ENCODE data around the gene SMIM44. TPM values are rescaled to one million over a fixed set of nuclear protein-coding genes. Genes with fewer than 3 reads are reported as not detected.
"Not testable (repeated sequence)": the region's sequence is repeated elsewhere in the genome, so short reads cannot be mapped to it uniquely, and the experiment has no call there.

The SMIM44 gene
- total RNA-seq, 2 donors from 2014 or later = not detected

- Histone ChIP-seq H3K4me1 (ENCODE audit: control insufficient read depth, insufficient read depth, low read length) (no peaks in the 10 kb centered on the region), H3K9me3 (ENCODE audit: control insufficient read depth, low read length) (no peaks in the 10 kb centered on the region), H3K27ac (ENCODE audit: low read depth, low read length) (no peak overlapping the region), H3K27me3 (ENCODE audit: control insufficient read depth, insufficient read depth, low read length, poor library complexity, severe bottlenecking) (no peaks in the 10 kb centered on the region), H3K36me3 (ENCODE audit: control insufficient read depth, insufficient read depth, low read length) (peaks cover 35% of the 10 kb centered on the region), H3K4me3 (ENCODE audit: low read length) (no peak overlapping the region), H3K9ac (ENCODE audit: extremely low read depth, low read length, poor library complexity, severe bottlenecking) (no peak overlapping the region)
- Mint-ChIP-seq H3K4me3 (no peak overlapping the region), H3K27me3 (ENCODE audit: insufficient read depth) (no peaks in the 10 kb centered on the region), H3K36me3 (ENCODE audit: low read depth) (peaks cover 40% of the 10 kb centered on the region), H3K4me1 (no peaks in the 10 kb centered on the region), H3K9me3 (no peaks in the 10 kb centered on the region), H3K27ac (no peak overlapping the region)
- 94 to 100% methylated on average over 16 to 29 of the region's 29 CpGs for WGBS, 2 experiments (ENCODE audit: insufficient coverage in 1 of 2, insufficient read length in 1 of 2)
- DNase-seq = no peak
- TF ChIP-seq CTCF (conservative IDR thresholded peaks at IDR 0.05) = no peak
Observed at GRCh38 chr19:3531716-3532115, 48.5 kb upstream of the SMIM44 start.

- Mint-ChIP-seq H3K36me3 (ENCODE audit: low read depth) (peaks cover 34% of the 10 kb centered on the region), H3K27me3 (ENCODE audit: insufficient read depth) (no peaks in the 10 kb centered on the region), H3K4me3 (no peak overlapping the region), H3K27ac (no peak overlapping the region), H3K9me3 (no peaks in the 10 kb centered on the region), H3K4me1 (no peaks in the 10 kb centered on the region)
- Histone ChIP-seq H3K4me3 (ENCODE audit: low read length) (no peak overlapping the region), H3K27ac (ENCODE audit: low read depth, low read length) (no peak overlapping the region), H3K36me3 (ENCODE audit: control insufficient read depth, insufficient read depth, low read length) (peaks cover 27% of the 10 kb centered on the region), H3K9ac (ENCODE audit: extremely low read depth, low read length, poor library complexity, severe bottlenecking) (no peak overlapping the region), H3K4me1 (ENCODE audit: control insufficient read depth, insufficient read depth, low read length) (no peaks in the 10 kb centered on the region), H3K9me3 (ENCODE audit: control insufficient read depth, low read length) (no peaks in the 10 kb centered on the region), H3K27me3 (ENCODE audit: control insufficient read depth, insufficient read depth, low read length, poor library complexity, severe bottlenecking) (no peaks in the 10 kb centered on the region)
- 97% methylated on average over 12 of the region's 12 CpGs for WGBS, 2 experiments (ENCODE audit: insufficient coverage in 1 of 2, insufficient read length in 1 of 2)
- TF ChIP-seq CTCF (conservative IDR thresholded peaks at IDR 0.05) = no peak
- DNase-seq = no peak
Observed at GRCh38 chr19:3530389-3530788, 47.1 kb upstream of the SMIM44 start.

- peaks cover 28% of the 10 kb centered on the region for H3K36me3 ChIP-seq (ENCODE audit: control insufficient read depth, insufficient read depth, low read length)
- peaks cover 30% of the 10 kb centered on the region for H3K36me3 Mint-ChIP-seq (ENCODE audit: low read depth)
- H3K4me1 ChIP-seq (ENCODE audit: control insufficient read depth, insufficient read depth, low read length); DNase-seq; H3K9me3 ChIP-seq (ENCODE audit: control insufficient read depth, low read length); H3K4me1 Mint-ChIP-seq; H3K27ac Mint-ChIP-seq; H3K4me3 ChIP-seq (ENCODE audit: low read length); H3K27ac ChIP-seq (ENCODE audit: low read depth, low read length); H3K27me3 Mint-ChIP-seq (ENCODE audit: insufficient read depth); H3K4me3 Mint-ChIP-seq; H3K27me3 ChIP-seq (ENCODE audit: control insufficient read depth, insufficient read depth, low read length, poor library complexity, severe bottlenecking); H3K9me3 Mint-ChIP-seq; H3K9ac ChIP-seq (ENCODE audit: extremely low read depth, low read length, poor library complexity, severe bottlenecking): not testable (repeated sequence)
- WGBS, 2 experiments (ENCODE audit: insufficient coverage in 1 of 2, insufficient read length in 1 of 2) = 96 to 100% methylated on average over 4 to 6 of the region's 7 CpGs
Observed at GRCh38 chr19:3529299-3529698, 46.1 kb upstream of the SMIM44 start.

- Histone ChIP-seq H3K9me3 (ENCODE audit: control insufficient read depth, low read length) (no peaks in the 10 kb centered on the region), H3K27me3 (ENCODE audit: control insufficient read depth, insufficient read depth, low read length, poor library complexity, severe bottlenecking) (no peaks in the 10 kb centered on the region), H3K4me3 (ENCODE audit: low read length) (no peak overlapping the region), H3K4me1 (ENCODE audit: control insufficient read depth, insufficient read depth, low read length) (no peaks in the 10 kb centered on the region), H3K9ac (ENCODE audit: extremely low read depth, low read length, poor library complexity, severe bottlenecking) (no peak overlapping the region), H3K27ac (ENCODE audit: low read depth, low read length) (no peak overlapping the region), H3K36me3 (ENCODE audit: control insufficient read depth, insufficient read depth, low read length) (peaks cover 30% of the 10 kb centered on the region)
- no peak for TF ChIP-seq CTCF (conservative IDR thresholded peaks at IDR 0.05)
- H3K4me1 Mint-ChIP-seq = no peaks in the 10 kb centered on the region
- DNase-seq = no peak
- no peaks in the 10 kb centered on the region for H3K27me3 Mint-ChIP-seq (ENCODE audit: insufficient read depth)
- WGBS, 2 experiments (ENCODE audit: insufficient coverage in 1 of 2, insufficient read length in 1 of 2) = 95 to 96% methylated on average over 15 to 17 of the region's 20 CpGs
- no peak overlapping the region for H3K4me3 Mint-ChIP-seq
- peaks cover 33% of the 10 kb centered on the region for H3K36me3 Mint-ChIP-seq (ENCODE audit: low read depth)
- H3K9me3 Mint-ChIP-seq = no peaks in the 10 kb centered on the region
- no peak overlapping the region for H3K27ac Mint-ChIP-seq
Observed at GRCh38 chr19:3528539-3529211, 45.4 kb upstream of the SMIM44 start.
